ENCODE data around the gene TRIB2. TPM values are rescaled to one million over a fixed set of nuclear protein-coding genes. Genes with fewer than 3 reads are reported as not detected.

TRIB2 gene
- total and polyA plus RNA-seq, 2 donors from 2014 or later = 29.6 to 69.2 TPM

DNA sequence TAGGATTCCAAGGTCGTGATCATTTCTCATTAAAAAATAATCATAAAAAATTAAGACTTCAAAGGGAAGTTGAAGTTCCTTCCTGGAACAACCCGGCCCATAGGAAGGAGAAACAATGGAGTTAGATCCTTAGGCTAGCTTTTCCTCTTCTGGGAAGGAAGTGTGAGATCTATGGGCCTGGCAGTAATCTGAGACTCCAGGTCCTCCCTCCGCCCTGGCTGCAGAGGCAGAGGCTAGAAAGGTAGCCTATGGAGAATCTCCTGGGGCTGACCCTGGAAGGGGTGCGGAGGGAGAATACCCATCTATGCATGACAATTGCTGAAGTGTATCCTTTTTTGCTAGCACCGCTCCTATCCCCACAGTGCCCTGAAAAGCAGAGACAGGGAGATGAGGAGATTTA, 37.9 kb downstream of the TRIB2 start:
- Histone ChIP-seq H3K27me3 (ENCODE audit: control insufficient read depth, insufficient read depth, low read length) (no peaks in the 10 kb centered on the region), H3K36me3 (ENCODE audit: control insufficient read depth in 2 of 3, insufficient read depth in 3 of 3, low read length in 3 of 3) (no peaks in the 10 kb centered on the region), H3K4me3 (ENCODE audit: low read length in 3 of 3) (no peak overlapping the region), H3K4me1 (ENCODE audit: control insufficient read depth in 2 of 3, insufficient read depth in 2 of 3, low read depth in 1 of 3, low read length in 3 of 3) (no peaks in the 10 kb centered on the region), H3K9ac (ENCODE audit: low read length in 3 of 3) (no peak overlapping the region), H3K9me3 (ENCODE audit: control insufficient read depth in 2 of 3, insufficient read depth in 1 of 3, low read length in 3 of 3) (no peaks in the 10 kb centered on the region), H3K27ac (ENCODE audit: low read depth in 2 of 2, low read length in 2 of 2) (no peak overlapping the region)
- DNase-seq (peak in 3 of 5 donors; percentile 54 to 67 (median 59)), FAIRE-seq (no peak)
- intact Hi-C loops (cut with DNase I) = no loop called here
- TF ChIP-seq, protein P1, sequence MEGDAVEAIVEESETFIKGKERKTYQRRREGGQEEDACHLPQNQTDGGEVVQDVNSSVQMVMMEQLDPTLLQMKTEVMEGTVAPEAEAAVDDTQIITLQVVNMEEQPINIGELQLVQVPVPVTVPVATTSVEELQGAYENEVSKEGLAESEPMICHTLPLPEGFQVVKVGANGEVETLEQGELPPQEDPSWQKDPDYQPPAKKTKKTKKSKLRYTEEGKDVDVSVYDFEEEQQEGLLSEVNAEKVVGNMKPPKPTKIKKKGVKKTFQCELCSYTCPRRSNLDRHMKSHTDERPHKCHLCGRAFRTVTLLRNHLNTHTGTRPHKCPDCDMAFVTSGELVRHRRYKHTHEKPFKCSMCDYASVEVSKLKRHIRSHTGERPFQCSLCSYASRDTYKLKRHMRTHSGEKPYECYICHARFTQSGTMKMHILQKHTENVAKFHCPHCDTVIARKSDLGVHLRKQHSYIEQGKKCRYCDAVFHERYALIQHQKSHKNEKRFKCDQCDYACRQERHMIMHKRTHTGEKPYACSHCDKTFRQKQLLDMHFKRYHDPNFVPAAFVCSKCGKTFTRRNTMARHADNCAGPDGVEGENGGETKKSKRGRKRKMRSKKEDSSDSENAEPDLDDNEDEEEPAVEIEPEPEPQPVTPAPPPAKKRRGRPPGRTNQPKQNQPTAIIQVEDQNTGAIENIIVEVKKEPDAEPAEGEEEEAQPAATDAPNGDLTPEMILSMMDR (IDR thresholded peaks at IDR 0.05; ENCODE audit: borderline replicate concordance, extremely low read depth, insufficient read depth) = no peak

DNA sequence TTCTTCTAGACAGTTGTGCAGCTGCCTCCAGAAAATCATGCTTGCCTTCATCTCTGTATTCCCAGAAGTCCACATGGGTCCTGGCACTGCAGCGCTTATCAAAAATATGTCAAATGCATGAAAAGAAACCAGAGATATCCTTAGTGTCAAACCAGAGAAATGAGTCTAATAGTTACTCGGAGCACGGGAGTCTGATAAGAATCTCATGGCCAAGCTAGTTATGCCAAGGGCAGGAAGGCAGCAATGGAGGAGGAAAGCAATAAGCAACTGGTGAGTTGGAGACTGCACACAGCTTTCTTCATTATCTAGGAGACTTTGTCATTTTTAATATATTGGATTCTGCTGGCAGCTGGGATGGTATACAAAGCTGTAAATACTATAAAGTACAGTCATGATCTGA, 38.6 kb downstream of the TRIB2 start:
- H3K27ac ChIP-seq (ENCODE audit: low read depth in 2 of 2, low read length in 2 of 2) = no peak overlapping the region
- H3K4me1 ChIP-seq (ENCODE audit: control insufficient read depth in 2 of 3, insufficient read depth in 2 of 3, low read depth in 1 of 3, low read length in 3 of 3) = no peaks in the 10 kb centered on the region
- no peaks in the 10 kb centered on the region for H3K36me3 ChIP-seq (ENCODE audit: control insufficient read depth in 2 of 3, insufficient read depth in 3 of 3, low read length in 3 of 3)
- intact Hi-C loops (cut with DNase I) = no loop called here
- no peak for DNase-seq
- no peak for FAIRE-seq
- no peaks in the 10 kb centered on the region for H3K9me3 ChIP-seq (ENCODE audit: control insufficient read depth in 2 of 3, insufficient read depth in 1 of 3, low read length in 3 of 3)
- H3K9ac ChIP-seq (ENCODE audit: low read length in 3 of 3) = no peak overlapping the region
- TF ChIP-seq, protein P1 (IDR thresholded peaks at IDR 0.05; ENCODE audit: borderline replicate concordance, extremely low read depth, insufficient read depth) = no peak
- no peaks in the 10 kb centered on the region for H3K27me3 ChIP-seq (ENCODE audit: control insufficient read depth, insufficient read depth, low read length)
- no peak overlapping the region for H3K4me3 ChIP-seq (ENCODE audit: low read length in 3 of 3)

- Histone ChIP-seq H3K27me3 (ENCODE audit: control insufficient read depth, insufficient read depth, low read length) (no peaks in the 10 kb centered on the region), H3K36me3 (ENCODE audit: control insufficient read depth in 2 of 3, insufficient read depth in 3 of 3, low read length in 3 of 3) (no peaks in the 10 kb centered on the region), H3K9ac (ENCODE audit: low read length in 3 of 3) (no peak overlapping the region), H3K9me3 (ENCODE audit: control insufficient read depth in 2 of 3, insufficient read depth in 1 of 3, low read length in 3 of 3) (no peaks in the 10 kb centered on the region), H3K4me3 (ENCODE audit: low read length in 3 of 3) (no peak overlapping the region), H3K27ac (ENCODE audit: low read depth in 2 of 2, low read length in 2 of 2) (no peak overlapping the region), H3K4me1 (ENCODE audit: control insufficient read depth in 2 of 3, insufficient read depth in 2 of 3, low read depth in 1 of 3, low read length in 3 of 3) (no peaks in the 10 kb centered on the region)
- no peak for FAIRE-seq
- DNase-seq = no peak
- TF ChIP-seq, protein P1 (IDR thresholded peaks at IDR 0.05; ENCODE audit: borderline replicate concordance, extremely low read depth, insufficient read depth) = no peak
- intact Hi-C loops (cut with DNase I) = no loop called here
Measured at GRCh38 chr2:12759248-12759647, 42.5 kb downstream of the TRIB2 start.

DNA sequence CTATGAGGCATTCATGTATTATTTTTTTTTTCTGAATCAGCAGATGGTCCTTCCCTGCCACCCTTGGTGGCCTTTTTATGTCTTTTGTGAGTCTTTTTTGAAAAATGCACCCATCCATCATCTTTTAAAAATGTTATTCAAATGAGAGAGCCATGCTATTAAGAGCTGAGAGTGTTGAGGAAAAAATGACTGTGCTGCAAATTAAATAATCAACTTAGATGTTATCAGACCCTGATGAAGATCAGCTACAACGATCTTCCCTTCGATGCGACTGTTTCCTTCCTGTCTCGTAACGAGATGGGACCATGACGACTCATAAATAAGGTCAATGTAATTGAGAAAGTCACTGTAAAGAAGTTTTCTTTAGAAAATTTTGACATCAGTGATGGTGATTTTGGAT, 44.4 kb downstream of the TRIB2 start:
- no peak for DNase-seq
- no peaks in the 10 kb centered on the region for H3K27me3 ChIP-seq (ENCODE audit: control insufficient read depth, insufficient read depth, low read length)
- no peaks in the 10 kb centered on the region for H3K4me1 ChIP-seq (ENCODE audit: control insufficient read depth in 2 of 3, insufficient read depth in 2 of 3, low read depth in 1 of 3, low read length in 3 of 3)
- no peak overlapping the region for H3K4me3 ChIP-seq (ENCODE audit: low read length in 3 of 3)
- no peak for FAIRE-seq
- H3K9me3 ChIP-seq (ENCODE audit: control insufficient read depth in 2 of 3, insufficient read depth in 1 of 3, low read length in 3 of 3) = no peaks in the 10 kb centered on the region
- intact Hi-C loops (cut with DNase I) = no loop called here
- TF ChIP-seq, protein P1 (IDR thresholded peaks at IDR 0.05; ENCODE audit: borderline replicate concordance, extremely low read depth, insufficient read depth) = no peak
- no peak overlapping the region for H3K9ac ChIP-seq (ENCODE audit: low read length in 3 of 3)
- H3K36me3 ChIP-seq (ENCODE audit: control insufficient read depth in 2 of 3, insufficient read depth in 3 of 3, low read length in 3 of 3) = no peaks in the 10 kb centered on the region
- no peak overlapping the region for H3K27ac ChIP-seq (ENCODE audit: low read depth in 2 of 2, low read length in 2 of 2)
